Putamen (tissue), 1 donor: ENCODE results near the gene NECTIN1.
A peak's percentile ranks its signal among the peaks of the same experiment; 100 is the strongest.

ENCODE experiments used
- DNase-seq: peaks from one replicate; pipeline ENCODE4 v3.0.0-alpha.2; 2016; ENCODE audit warnings: low spot score

The NECTIN1 gene

DNA sequence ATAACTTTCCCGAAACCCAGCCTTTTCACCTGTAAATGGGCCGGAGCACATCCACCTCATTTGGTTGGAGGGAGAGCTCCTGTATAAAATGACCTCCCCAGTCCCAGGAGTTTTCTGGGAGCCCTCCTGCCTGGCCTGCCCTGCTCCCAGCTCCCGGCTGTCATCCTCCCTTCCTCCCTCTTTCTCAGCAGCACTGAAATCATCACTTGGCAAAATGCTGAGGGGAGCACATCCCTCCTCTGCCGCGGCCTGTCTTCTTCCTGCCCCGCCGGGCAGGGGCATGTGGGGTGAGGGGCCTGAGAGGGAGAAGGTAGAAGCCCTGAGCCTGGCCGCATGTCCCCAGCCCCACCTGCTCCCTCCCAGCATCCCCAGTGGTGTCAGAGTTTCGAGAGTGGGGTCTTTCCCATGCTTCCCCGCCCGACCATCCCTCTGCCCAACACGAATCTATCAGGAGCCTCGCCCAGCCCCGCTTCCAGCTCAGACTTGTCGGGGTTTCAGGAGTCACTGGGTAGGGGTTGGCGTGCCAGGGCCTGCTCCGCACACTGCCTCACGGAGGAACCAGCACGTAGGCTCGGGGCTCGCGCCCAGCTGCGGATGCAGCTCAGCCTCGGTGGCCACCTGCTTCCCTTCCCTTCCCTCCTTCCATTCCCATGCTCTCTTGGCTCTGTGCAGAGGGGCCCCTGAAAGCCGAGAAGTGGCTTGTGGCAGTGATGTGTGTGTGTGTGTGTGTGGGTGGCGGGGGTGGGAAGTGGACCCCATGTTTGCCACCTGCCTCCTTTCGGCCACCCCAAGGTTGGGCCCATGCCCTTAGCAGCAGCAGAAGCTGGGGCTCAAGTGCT is 37.1 kb downstream of the NECTIN1 start:
- no peak for DNase-seq

DNA sequence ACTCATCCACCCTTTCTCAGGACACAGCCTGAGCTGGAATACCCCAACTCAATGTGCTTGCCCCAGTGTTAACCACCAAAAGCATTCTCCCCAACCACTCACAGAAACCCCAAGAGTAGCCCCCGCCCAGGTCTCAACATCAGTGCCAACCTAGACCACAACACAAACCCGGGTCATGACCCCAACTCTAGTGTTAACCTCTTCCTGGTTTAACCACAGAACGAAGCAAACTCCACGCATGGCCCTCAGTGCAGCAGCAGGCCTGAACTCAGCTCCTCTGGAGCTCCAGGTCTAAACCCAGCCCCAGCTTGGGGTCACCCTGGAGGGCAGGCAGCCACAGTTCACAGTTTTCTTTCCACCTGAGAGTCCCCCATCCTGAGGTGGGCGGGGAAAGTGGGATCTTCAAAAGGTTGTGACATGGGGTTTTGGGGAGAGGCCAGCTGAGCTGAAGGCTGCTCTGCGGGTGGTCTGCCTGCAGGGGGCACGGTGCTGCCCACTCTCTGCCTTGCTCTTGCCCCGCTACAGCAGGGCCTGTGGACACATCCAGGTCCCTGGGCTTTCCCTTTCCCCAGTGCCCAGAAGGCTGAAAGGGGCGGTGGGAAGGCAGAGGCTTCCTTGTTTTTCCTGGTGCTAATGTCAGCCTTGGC is 37.9 kb downstream of the NECTIN1 start:
- no peak for DNase-seq

DNA sequence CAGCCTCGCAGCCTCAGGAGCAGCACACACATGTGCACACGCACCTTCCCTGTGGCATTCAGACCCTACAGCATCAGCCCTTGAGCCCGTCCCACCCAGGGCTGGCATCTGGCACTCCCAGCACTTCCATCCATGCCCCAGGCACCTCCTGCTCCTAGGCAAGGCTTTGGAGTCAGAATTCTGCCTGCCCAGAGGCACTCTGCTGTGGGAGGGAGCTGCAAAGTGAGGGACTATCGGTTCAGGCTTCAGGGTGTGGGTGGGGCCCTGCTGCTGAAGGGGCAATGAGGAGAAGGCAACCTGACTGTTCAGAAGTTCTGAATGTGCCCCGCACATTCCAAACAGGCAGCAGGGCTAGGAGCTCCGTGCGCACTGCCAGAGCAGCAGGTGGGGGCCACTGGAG is 39.7 kb downstream of the NECTIN1 start:
- no peak for DNase-seq

DNA sequence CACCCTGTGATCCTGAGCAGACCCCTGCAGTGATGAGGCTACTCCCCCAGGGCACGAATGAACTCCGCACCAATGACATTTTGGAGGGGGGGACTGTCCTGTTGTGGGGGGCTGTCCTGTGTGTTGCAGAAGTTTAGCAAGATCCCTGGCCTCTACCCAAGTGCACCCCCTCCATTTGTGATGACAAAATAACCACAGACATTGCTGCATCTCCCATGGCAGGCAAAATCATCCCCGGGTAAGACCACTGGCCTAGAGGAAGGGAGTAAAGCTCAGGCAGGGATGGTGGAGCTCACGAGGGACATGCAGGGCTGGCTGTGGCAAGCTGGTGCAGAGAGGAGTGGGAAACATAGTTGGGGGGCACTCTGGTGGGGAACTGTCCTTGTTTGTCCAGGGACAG is 40.6 kb downstream of the NECTIN1 start:
- no peak for DNase-seq

DNA sequence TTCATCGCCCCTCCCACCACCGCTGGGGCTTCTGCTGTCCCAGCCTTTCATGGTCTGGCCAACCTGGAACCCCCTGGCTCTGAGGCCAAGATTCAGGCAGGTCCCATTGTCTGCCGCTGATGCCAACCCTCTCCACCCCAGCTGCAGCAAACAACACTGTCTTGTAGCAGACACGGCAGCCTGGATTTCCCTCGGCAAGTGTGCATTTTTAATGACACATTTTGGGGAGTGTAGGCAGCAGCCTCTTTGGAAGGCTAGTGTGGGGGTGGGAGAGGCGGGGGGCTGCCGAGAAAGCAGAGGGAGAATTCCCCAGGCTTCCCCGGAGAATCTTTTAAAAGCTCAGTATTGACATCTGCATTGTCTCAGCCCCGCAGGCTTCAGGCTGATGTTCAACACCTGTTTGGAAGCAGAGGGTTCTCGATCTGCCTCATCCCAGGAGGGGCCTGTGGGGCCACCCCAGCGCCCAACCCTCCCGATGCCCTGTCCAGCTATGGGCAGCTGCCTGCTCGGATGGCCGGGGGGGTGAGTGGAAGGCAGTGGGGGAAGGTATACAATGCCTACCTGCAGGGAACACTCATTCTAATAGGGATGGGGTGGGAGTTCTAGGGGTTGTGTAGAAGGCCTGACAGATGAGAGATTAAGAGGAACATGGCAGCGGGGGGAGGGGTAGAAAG is 41.5 kb downstream of the NECTIN1 start:
- DNase-seq = no peak

DNA sequence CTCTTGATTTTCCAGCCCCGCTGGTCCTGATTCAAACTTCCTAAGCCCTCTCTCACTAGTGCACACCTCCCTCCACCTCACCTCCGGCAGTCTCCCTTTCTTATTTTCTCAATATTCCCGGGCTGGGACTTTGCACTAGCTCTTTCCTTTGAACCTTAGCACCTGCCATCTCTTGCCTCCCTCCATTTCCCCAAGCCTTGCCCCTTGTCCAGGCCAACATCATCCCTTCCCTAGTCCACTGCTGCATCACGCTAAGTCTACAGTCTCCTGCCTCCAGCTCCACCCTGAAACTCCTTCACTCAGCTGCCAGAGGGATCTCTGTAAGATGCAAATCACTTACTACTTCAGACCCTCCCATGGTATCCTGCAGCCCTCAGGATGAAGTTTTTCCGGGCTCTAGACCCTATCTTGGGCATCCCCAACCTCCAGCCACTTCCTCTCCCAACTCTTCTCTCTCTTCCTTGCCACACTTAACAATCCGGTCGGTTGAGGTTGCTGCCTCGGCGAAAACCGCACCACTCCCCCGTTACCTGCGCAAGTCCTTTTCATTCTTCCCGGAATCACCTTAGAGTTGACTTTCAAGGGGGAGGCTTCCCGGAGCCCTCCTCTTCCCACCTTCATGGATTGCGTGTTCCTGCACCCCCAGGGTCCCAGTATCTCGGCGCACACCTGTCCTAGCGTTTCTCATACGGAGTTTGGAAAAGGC is 42.7 kb downstream of the NECTIN1 start:
- DNase-seq = no peak

DNA sequence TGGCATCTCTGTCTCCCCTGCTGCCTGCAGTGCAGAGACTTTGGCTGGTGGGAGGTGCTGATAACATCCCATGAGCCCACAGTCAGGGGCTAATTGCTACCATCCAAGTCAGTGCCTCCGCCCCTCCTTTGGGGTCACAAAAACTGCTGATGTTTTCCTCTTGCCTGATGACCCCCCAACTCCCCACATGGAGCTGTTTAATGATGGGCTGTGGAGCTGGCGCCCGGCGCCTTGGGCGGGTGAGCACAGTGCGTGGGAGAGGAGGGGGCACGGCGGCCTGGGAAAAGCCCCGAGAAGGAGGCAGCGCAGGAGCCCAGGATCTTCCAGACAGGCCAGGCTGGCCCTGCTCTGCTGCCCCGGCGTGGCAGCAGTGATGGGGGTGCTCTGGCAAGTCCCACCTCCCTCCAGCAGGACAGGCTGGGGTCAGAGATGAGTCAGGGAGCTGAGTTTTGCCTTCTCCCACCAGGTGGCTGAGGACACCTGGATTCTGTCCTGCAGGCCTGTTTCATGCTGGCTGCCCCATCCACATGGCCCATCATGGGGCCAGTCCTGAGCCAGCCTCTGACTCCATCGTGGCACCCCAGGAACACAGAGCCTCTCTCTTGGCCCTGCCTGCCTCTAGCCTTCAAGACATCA is 43.8 kb downstream of the NECTIN1 start:
- DNase-seq = no peak

DNA sequence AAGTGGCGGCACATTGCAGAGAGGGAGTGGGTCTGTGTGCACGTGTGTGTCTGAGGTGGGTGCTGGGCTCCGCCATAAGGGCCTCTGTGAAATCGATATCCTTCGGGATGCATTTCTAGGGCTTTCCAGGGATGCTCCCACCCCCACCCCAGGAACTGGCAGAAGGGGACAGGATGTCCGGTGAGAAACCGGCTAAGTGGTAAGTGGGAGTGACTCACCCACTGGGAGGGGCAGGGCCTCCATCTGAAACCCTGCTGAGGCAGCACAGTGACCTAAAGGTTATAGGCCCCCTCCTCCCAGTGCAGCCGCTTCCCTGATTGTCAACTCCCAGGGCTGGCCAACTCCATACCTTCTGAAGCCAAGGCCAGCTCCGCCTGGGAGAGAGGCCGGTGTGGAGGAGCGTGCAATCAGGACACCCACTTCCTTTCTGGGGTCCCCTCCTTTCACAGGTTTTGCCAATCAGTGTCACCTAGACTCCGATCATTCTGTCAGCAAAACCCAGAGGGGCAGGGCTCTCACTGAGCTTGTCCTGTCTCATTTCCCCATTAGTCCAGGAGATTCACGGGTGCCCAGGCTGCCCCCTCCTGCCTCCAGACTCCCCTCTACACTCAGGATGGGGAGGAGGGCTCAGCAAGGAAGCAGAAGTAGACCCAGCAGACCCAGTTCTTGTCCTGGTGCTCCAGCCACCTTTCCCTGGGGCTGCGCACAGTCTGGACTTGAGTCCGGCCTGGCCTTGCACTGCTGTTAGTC is 44.5 kb downstream of the NECTIN1 start:
- DNase-seq = no peak

DNA sequence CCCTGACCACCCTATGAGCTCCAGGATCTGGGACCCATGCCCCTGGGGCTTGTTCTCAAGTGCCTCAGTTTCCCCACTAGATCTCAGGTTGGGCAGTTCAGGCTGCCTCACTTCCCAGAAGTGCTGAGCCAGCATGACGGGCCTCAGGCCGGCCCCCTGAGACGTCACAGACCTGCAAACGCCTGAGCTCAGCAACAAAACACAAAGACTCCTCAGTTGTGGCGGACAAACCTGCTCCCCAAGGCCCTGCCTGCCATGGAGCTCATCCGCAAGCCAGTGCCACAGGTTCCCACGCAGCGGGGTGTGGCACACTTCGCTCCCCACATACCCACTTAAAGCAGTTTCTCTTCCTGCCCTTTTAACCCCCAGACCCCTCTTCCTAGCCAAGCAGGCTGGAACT is 45.2 kb downstream of the NECTIN1 start:
- no peak for DNase-seq

DNA sequence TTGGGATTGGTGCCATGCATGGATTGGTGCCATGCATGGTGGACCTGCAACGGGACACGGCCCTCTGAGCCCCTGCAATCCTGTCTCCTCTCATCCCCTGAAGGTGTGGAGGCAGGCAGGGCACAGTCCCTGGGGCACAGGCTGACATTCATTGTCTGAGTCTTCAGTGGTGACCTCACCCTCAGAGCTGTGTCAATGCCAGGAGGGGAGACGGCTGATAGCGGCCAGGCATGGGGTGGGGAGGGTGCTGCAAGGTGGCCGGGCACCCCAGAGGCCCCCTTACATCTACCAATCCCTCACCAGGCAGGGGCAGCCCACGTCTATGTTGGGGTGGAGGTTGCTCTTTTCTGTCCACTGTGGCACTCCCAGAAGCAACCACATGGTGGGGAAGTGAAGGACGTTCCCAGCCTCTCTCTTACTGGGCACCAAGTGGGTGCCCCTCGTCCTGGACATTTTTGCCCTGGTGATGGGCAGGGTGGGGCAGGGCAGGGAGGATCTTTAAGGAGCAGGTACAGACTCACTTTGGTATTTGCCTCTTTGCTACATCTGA is 47.6 kb downstream of the NECTIN1 start:
- DNase-seq = no peak

DNA sequence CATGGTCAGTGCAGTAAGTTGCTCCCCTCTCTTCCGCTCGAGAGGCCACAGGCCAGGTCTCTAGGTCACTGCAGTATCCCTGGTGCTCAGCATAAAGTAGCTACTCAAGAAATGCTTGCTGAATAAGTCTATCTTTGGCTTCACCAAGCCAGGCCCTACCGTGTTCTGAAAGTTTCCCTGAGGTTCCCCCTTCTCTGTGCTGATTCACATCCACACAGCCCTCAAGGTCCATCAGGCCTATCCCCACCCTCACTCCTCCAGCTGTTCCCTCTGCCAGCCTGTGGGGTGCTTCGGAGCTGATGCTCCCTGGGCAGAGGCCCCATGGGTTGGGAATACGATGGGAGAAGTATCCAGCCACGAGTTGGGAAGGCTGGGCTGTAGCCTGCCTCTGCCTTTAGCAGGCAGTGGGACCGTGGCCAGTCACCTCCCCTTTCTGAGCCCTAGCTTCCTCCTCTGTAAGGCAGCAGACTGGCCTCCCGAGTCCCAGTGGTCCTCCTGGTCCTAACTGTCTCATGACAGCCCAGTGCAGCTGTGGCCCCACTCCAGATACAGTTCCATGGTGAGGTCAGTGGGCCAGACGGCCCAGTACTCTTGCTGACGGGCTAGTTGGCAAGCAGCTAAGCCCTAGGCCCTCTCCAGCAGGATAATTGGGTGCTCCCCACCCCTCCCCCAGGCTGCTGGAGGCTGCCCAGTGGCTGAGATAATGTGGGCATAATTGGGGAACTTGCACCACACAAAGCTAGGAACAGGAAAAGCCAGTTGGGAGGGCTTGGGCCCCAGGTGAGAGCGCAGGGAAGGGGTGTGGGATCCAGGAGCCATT is 48.2 kb downstream of the NECTIN1 start:
- DNase-seq = peak; percentile 55

DNA sequence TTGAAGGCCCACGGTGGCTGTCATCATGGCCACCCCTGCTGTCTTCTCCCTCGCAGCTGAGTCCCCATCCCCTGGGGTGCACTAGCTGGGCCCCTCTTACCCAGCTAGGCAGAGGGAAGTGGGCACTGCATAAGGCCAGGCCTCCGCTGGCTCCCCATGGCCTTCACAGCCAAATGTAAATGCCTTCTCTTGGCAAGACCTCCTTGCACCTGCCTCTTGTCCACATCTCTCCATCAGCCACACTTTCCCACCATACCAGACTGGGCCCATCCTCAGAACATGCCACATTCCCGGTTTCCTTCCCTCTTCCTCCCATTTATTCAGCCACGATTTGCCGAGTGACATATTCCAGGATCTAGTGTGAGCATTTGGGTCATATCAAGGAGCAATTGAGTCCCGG is 49.7 kb downstream of the NECTIN1 start:
- no peak for DNase-seq

DNA sequence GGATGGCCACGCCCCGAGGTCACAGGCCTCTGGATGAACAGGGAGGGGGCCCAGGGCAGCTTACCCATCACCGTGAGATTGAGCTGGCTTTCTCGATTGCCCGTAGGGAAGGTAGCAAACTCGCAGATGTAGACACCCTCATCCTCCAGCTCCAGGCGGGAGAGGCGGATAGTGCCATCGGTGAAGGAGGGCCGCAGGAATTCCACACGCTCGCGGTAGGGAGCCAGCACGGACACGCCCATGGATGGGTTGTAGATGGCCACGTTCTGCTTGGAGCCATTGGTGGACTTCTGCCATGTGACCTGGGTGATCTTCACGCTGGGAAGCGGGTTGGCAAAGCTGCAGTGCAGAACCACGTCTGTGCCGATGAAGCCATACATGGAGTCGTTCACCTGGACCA is 50.6 kb downstream of the NECTIN1 start:
- no peak for DNase-seq

DNA sequence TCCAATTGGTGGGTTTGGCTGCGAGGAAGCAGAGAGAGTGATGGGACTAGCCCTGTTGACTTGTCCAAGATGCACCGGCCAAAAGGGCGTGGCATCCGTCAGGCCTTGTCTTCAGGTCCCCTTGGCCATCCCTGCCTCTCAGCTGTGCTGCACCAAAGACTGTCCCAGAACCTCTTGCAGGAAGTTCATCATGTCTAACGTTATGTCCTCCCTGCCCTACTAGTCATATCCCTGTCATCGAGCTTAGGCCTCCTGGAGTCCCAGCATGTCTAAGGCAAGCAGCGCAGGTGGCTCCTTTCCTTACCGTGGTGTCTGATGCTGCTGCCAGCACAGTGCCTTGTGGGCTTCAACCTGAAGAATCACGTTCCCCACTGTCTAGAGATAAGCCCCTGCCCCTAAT is 51.2 kb downstream of the NECTIN1 start:
- DNase-seq = no peak

DNA sequence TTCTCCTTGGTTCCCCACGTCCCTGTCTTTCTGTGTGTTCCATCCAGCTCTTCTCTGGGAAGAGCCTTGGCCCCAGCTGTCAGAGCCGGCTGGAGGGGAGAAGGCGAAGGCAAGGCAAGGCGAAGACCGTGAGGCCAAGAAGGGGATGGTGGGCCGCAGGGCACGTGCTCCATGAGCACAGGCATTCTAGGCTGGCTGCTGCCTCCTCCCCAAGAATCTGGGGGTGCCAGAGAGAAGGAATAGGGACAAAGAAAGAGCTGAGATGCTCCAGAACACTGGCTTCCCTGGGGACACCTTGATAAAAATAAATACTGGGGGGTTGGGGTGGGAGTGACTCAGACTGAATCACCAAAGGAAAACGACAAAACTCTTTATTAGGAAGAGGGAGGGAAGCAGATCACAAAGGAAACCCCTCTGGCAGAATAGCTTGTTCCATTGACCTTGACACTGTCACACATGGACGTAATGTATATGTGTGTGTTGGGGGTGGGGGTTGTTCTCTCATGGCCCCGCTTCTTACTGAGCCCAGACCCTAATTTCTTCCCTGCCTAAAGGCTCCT is 52.5 kb downstream of the NECTIN1 start:
- DNase-seq = no peak

DNA sequence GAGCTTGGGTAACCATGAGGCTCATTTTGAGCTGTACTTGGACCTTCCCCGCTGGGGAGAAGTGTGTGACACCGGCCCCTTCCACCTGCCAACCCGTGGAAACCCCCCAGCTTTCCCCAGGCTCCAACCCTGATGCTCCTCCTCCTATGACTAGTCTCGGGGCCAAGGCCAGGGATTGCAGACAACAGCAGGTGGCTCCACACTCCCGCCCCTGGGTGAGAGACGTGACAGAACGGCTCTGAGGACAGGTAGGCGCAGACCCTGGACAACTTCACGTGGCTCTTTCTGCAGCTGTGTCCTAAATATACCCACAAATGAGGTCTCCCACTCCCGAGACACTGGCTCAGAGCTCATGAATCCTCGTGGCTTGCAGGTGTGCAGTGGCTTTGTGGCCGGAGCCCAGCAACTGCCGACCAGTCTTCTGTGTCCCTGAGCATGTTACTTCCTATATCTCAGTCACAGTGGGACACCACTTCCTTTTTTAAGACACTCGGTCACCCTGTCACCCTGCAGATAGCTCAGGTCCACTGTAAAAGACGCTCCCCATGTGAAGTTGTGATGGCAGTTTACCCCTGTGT is 55.2 kb downstream of the NECTIN1 start:
- no peak for DNase-seq

DNA sequence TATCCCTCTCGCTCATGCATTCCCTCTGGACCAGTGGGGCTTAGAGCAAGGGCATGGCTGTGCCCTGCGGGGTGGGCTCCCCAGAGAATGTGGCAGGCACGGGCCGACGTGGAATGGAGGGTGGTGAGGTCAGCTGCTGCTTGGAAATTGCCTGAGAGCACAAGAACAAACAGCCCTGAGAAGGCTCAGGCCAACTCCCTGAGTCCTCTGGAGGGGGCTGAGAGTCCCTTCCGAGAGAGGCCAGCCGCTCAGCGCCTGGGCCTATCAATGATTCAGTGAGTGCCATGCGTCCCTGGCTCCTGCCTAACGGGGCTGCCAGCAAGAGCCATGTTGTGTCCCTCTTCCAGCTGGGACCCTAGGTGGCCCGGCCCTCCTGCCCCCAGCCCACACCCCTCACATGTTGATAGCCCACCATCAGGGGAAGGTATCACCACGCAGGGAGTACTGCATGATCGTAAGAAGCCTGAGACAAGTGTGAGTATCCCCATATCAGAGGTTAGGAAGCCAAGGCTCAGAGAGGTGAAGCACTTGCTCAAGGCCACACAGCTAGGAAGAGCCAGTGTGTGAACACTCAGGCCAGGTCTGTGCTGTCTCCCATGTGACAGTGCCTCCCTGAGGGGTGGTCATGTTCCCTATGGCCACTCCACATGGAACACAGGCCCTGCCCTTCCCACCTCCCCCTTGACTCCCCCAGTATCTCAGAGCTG is 55.8 kb downstream of the NECTIN1 start:
- DNase-seq = no peak

DNA sequence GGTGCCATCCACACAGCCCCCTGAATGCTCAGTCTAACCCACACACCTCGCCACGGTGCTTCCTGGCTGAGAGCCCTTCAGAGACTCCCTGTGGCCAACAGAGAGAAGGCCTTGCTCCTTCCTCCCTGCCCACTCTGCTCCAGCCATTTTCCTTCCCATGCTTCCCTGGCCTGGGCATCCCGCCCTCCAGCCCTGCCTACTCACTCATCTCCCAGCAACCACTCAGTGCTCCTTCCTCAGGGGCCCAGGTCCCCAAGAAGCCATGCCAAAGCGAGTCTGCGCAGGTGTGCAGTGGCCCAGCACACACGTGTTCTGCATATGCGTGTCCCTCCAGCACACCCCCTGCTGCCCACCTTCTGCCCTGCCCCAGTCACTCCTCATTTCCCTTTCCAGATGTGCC is 56.4 kb downstream of the NECTIN1 start:
- DNase-seq = no peak

DNA sequence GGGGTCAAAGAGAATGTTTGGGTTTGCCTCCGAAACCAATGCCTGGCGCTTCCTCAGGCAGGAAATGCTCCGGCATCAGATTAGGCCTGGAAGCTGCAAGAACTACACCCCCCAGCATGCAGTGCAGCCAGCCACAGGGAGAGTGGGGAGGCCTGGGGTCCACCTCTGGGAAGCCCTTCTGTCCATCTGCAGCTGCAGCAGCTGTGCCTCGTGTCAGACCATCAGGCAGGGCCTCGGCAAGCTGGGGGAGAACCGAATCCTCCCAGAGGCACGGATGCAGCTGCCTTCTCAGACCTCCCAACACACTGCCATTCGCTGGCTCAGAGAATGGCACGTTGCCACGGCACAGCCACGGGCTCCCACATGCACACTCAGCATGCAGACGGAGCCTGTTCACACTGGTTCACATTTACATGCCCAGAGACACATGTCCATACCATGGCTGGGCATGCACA is 57.4 kb downstream of the NECTIN1 start:
- peak; percentile 88 for DNase-seq
